Peyer's patch (tissue), 4 donors: ENCODE measurements around the gene CHSY3. TPM values are rescaled to one million over a fixed set of nuclear protein-coding genes. Genes with fewer than 3 reads are reported as not detected.

Experiments
- DNase-seq, 3 donors: peaks; one replicate each; pipeline ENCODE4 v3.0.0-alpha.2; 2017 to 2019
- H3K27ac ChIP-seq, 4 donors: fragments of 200-600 bp; sonication (generic); one replicate each; pipeline ENCODE4 v1.5.1; 2016 to 2019
- H3K27me3 ChIP-seq, 2 donors: fragments of 200-600 bp; sonication (generic); one replicate each; pipeline ENCODE4 v1.5.1; 2019
- H3K36me3 ChIP-seq, 3 donors: fragments of 200-600 bp; sonication (generic); one replicate each; pipeline ENCODE4 v1.5.1; 2016 to 2019
- H3K4me1 ChIP-seq, 4 donors: fragments of 200-600 bp; sonication (generic); one replicate each; pipeline ENCODE4 v1.5.1; 2016 to 2019
- H3K4me3 ChIP-seq, 4 donors: fragments of 200-600 bp; sonication (generic); 1 replicate in 3 of 4; 2 replicates in 1 of 4; pipeline ENCODE4 v1.5.1; 2016 to 2019; ENCODE audit warnings: mild to moderate bottlenecking in 1 of 4
- H3K9me3 ChIP-seq, 4 donors: fragments of 200-600 bp; sonication (generic); one replicate each; pipeline ENCODE4 v1.5.1; 2016 to 2019; ENCODE audit warnings: mild to moderate bottlenecking in 1 of 4
- POLR2A ChIP-seq, 2 donors: fragments of 450-650 bp; IDR thresholded peaks; one replicate each; pipeline ENCODE4 v1.5.1; 2017; ENCODE audit warnings: antibody characterized with exemption in 2 of 2, mild to moderate bottlenecking in 2 of 2, moderate library complexity in 2 of 2
- total RNA-seq, 4 donors: library from RNA; depleted of rRNA; stranded (reverse); fragments of >200 nt; gene quantifications; one replicate each; pipeline ENCODE4 v1.1.0, GENCODE V29; 2016
- TF ChIP-seq, protein P1 (sequence below), 6 experiments: fragments of 450-650 bp in 4 of 6; fragments of 200-600 bp in 2 of 6; sonication (generic) in 1 of 6; IDR thresholded peaks; one replicate each; pipeline ENCODE4 v1.5.1; 2017 to 2019; ENCODE audit warnings: antibody characterized with exemption in 6 of 6, mild to moderate bottlenecking in 3 of 6, moderate library complexity in 1 of 6

The CHSY3 gene
- total RNA-seq, 4 donors from 2014 or later: 0.35 to 2.5 (median 1.4) TPM

GRCh38 chr5:130002876-130003275 is 98.6 kb downstream of the CHSY3 start:
- no peaks in the 10 kb centered on the region for H3K36me3 ChIP-seq
- no peak for DNase-seq
- no peaks in the 10 kb centered on the region for H3K27me3 ChIP-seq
- H3K9me3 ChIP-seq: no peaks in the 10 kb centered on the region
- TF ChIP-seq, protein P1, sequence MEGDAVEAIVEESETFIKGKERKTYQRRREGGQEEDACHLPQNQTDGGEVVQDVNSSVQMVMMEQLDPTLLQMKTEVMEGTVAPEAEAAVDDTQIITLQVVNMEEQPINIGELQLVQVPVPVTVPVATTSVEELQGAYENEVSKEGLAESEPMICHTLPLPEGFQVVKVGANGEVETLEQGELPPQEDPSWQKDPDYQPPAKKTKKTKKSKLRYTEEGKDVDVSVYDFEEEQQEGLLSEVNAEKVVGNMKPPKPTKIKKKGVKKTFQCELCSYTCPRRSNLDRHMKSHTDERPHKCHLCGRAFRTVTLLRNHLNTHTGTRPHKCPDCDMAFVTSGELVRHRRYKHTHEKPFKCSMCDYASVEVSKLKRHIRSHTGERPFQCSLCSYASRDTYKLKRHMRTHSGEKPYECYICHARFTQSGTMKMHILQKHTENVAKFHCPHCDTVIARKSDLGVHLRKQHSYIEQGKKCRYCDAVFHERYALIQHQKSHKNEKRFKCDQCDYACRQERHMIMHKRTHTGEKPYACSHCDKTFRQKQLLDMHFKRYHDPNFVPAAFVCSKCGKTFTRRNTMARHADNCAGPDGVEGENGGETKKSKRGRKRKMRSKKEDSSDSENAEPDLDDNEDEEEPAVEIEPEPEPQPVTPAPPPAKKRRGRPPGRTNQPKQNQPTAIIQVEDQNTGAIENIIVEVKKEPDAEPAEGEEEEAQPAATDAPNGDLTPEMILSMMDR (IDR thresholded peaks at IDR 0.05): no peak
- no peak for TF ChIP-seq POLR2A (IDR thresholded peaks at IDR 0.05)
- H3K4me1 ChIP-seq: no peaks in the 10 kb centered on the region
- no peak overlapping the region for H3K4me3 ChIP-seq
- H3K27ac ChIP-seq: no peak overlapping the region

DNA sequence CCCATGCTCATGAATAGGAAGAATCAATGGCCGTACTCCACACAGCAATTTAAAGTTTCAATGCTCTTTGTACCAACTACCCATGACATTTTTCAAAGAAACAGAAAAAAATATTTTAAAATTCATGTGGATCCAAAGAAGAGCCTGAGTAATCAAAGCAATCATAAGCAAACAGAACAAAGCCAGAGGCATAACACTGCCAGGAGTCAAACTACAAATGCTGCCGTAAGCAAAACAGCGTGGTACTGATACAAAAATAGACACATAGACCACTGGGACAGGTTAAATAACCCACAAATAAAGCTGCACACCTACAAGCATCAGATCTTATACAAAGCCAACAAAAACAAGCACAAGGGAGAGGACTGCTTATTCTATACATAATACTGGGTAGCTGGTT is 107.7 kb downstream of the CHSY3 start:
- Histone ChIP-seq H3K4me3 (no peak overlapping the region), H3K9me3 (no peaks in the 10 kb centered on the region), H3K27me3 (no peaks in the 10 kb centered on the region), H3K4me1 (no peaks in the 10 kb centered on the region), H3K36me3 (no peaks in the 10 kb centered on the region), H3K27ac (no peak overlapping the region)
- no peak for DNase-seq
- TF ChIP-seq, protein P1 (IDR thresholded peaks at IDR 0.05): no peak
- TF ChIP-seq POLR2A (IDR thresholded peaks at IDR 0.05): no peak

GRCh38 chr5:130017173-130017572 is 112.9 kb downstream of the CHSY3 start:
- H3K4me1 ChIP-seq: no peaks in the 10 kb centered on the region
- H3K36me3 ChIP-seq: no peaks in the 10 kb centered on the region
- H3K9me3 ChIP-seq: no peaks in the 10 kb centered on the region
- H3K27ac ChIP-seq: no peak overlapping the region
- no peak for TF ChIP-seq POLR2A (IDR thresholded peaks at IDR 0.05)
- TF ChIP-seq, protein P1 (IDR thresholded peaks at IDR 0.05): no peak
- DNase-seq: no peak
- no peak overlapping the region for H3K4me3 ChIP-seq
- no peaks in the 10 kb centered on the region for H3K27me3 ChIP-seq

GRCh38 chr5:130018641-130019040 is 114.4 kb downstream of the CHSY3 start:
- H3K4me1 ChIP-seq: no peaks in the 10 kb centered on the region
- H3K4me3 ChIP-seq: no peak overlapping the region
- H3K36me3 ChIP-seq: no peaks in the 10 kb centered on the region
- no peak overlapping the region for H3K27ac ChIP-seq
- TF ChIP-seq POLR2A (IDR thresholded peaks at IDR 0.05): no peak
- TF ChIP-seq, protein P1 (IDR thresholded peaks at IDR 0.05): no peak
- H3K9me3 ChIP-seq: no peaks in the 10 kb centered on the region
- no peak for DNase-seq
- H3K27me3 ChIP-seq: no peaks in the 10 kb centered on the region

DNA sequence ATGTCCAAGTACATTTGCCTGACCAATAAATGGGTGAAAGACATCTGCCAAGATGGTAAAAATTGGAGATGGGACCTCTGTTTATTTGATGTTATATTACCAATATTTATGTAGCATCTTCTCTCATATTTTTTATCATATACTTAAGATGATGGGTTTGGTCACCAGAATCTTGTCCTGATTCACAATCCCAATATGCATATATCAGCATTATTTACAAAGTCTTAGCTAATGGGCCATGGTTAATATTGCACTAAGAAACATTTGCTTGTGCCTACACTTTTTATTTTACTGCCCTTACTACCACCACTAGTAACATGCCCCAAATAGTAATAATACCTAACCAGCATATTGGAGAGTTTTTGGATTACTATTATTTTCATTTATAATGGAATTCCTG is 116.7 kb downstream of the CHSY3 start:
- no peak overlapping the region for H3K27ac ChIP-seq
- no peaks in the 10 kb centered on the region for H3K36me3 ChIP-seq
- DNase-seq: no peak
- no peak for TF ChIP-seq POLR2A (IDR thresholded peaks at IDR 0.05)
- TF ChIP-seq, protein P1 (IDR thresholded peaks at IDR 0.05): no peak
- no peak overlapping the region for H3K4me3 ChIP-seq
- no peaks in the 10 kb centered on the region for H3K4me1 ChIP-seq
- H3K27me3 ChIP-seq: no peaks in the 10 kb centered on the region
- no peaks in the 10 kb centered on the region for H3K9me3 ChIP-seq

DNA sequence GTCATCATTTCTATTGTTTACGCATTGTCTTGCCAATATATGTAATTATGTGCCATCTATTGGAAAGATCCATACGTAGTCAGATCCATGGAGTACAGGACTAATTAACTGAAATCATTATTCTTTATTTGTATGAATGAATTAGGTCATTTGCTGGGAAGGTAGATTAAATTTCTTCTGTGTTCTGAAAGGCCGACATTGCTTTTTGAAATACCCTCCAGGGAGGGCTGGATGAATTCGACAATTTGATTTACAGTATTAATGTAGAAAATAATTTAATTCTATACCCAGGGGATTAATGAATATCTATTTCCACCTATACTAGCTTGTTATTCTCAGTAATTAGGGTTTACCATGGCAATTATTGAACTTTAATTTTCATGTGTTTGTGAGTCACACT is 117.6 kb downstream of the CHSY3 start:
- Histone ChIP-seq H3K36me3 (no peaks in the 10 kb centered on the region), H3K27me3 (no peaks in the 10 kb centered on the region), H3K9me3 (no peaks in the 10 kb centered on the region), H3K27ac (no peak overlapping the region), H3K4me1 (no peaks in the 10 kb centered on the region), H3K4me3 (no peak overlapping the region)
- DNase-seq: no peak
- no peak for TF ChIP-seq POLR2A (IDR thresholded peaks at IDR 0.05)
- TF ChIP-seq, protein P1 (IDR thresholded peaks at IDR 0.05): no peak
